Measurements from ENCODE around the gene KMT2E. TPM values are rescaled to one million over a fixed set of nuclear protein-coding genes. Genes with fewer than 3 reads are reported as not detected.

Gene KMT2E, protein sequence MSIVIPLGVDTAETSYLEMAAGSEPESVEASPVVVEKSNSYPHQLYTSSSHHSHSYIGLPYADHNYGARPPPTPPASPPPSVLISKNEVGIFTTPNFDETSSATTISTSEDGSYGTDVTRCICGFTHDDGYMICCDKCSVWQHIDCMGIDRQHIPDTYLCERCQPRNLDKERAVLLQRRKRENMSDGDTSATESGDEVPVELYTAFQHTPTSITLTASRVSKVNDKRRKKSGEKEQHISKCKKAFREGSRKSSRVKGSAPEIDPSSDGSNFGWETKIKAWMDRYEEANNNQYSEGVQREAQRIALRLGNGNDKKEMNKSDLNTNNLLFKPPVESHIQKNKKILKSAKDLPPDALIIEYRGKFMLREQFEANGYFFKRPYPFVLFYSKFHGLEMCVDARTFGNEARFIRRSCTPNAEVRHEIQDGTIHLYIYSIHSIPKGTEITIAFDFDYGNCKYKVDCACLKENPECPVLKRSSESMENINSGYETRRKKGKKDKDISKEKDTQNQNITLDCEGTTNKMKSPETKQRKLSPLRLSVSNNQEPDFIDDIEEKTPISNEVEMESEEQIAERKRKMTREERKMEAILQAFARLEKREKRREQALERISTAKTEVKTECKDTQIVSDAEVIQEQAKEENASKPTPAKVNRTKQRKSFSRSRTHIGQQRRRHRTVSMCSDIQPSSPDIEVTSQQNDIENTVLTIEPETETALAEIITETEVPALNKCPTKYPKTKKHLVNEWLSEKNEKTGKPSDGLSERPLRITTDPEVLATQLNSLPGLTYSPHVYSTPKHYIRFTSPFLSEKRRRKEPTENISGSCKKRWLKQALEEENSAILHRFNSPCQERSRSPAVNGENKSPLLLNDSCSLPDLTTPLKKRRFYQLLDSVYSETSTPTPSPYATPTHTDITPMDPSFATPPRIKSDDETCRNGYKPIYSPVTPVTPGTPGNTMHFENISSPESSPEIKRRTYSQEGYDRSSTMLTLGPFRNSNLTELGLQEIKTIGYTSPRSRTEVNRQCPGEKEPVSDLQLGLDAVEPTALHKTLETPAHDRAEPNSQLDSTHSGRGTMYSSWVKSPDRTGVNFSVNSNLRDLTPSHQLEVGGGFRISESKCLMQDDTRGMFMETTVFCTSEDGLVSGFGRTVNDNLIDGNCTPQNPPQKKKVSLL (N-terminal part only)
- total RNA-seq = 68.5 and 74.8 TPM in 2 replicates
- polyA plus RNA-seq = 10.1 and 19.0 TPM in 2 replicates
- 10.7 and 11.8 TPM in 2 replicates for polyA plus RNA-seq (2011; cell fraction: cytosol; rRNA removed)
- polyA plus RNA-seq (2011; cell fraction: nucleus; rRNA removed) = 55.5 and 66.2 TPM in 2 replicates
- polyA plus RNA-seq (2012) = 27.7 and 29.8 TPM in 2 replicates
- 92.4 and 106 TPM in 2 replicates for polyA minus RNA-seq
- polyA minus RNA-seq (2011; cell fraction: cytosol; rRNA and poly(A)+ RNA removed) = 19.5 TPM
- 172 and 208 TPM in 2 replicates for polyA minus RNA-seq (2011; cell fraction: nucleus; rRNA and poly(A)+ RNA removed)
- Bru-seq, nascent RNA = percentile 97 among the genes with signal in this experiment
- BruChase-seq, experiment 1, labeled RNA remaining after a 6-hour chase = percentile 88 among the genes with signal in this experiment
- BruChase-seq, experiment 2, labeled RNA remaining after a 2-hour chase = percentile 94 among the genes with signal in this experiment
- long read RNA-seq, partial matches to known transcripts = 12 of 26 reads
- long read RNA-seq, other reads (novel, unspliced or antisense) = 14 of 26 reads

- Histone ChIP-seq H3K4me3 (replicated peaks in 1 of 3; ENCODE audit: insufficient read depth in 1 of 3, low read depth in 1 of 3, low read length in 3 of 3) (peak within 1 kb of the TSS; percentile 97 to 99 (median 98)), H3K9ac (replicated peaks; ENCODE audit: extremely low read depth, insufficient read depth, low read length) (peak within 1 kb of the TSS; percentile 99), H3K4me1 (ENCODE audit: control insufficient read depth, extremely low read depth, insufficient read depth, low read length) (peaks cover 35% of the 10 kb centered on the region), H3K9me1 (replicated peaks; ENCODE audit: control insufficient read depth, extremely low read depth, insufficient read depth, low read length) (no peaks in the 10 kb centered on the region), H3K9me3 (replicated peaks; ENCODE audit: control insufficient read depth, insufficient read depth, low read length) (no peaks in the 10 kb centered on the region), H3K27ac (ENCODE audit: insufficient read depth, low read depth, low read length) (peak within 1 kb of the TSS; percentile 98), H3K27me3 (ENCODE audit: control insufficient read depth in 2 of 2, insufficient read depth in 2 of 2, low read length in 2 of 2) (no peaks in the 10 kb centered on the region), H2AFZ (ENCODE audit: low read depth, low read length) (peak within 1 kb of the TSS; percentile 2), H3K79me2 (ENCODE audit: control insufficient read depth, insufficient read depth, low read length) (peaks cover 84% of the 10 kb centered on the region), H4K20me1 (replicated peaks; ENCODE audit: control insufficient read depth, extremely low read depth, insufficient read depth, low read length) (peaks cover 6% of the 10 kb centered on the region), H3K4me2 (ENCODE audit: insufficient read depth, low read length) (peak within 1 kb of the TSS; percentile 95), H3K36me3 (ENCODE audit: control insufficient read depth in 2 of 2, extremely low read depth in 1 of 2, insufficient read depth in 2 of 2, low read length in 2 of 2) (no peaks in the 10 kb centered on the region)
- ChIA-PET CTCF (interaction anchor here (0.8 to 3.3 kb wide), 16 partner anchors 9 to 517 kb away, joined by 3 to 23 read pairs (median 4); partner anchors contain the start of gene RINT1), POLR2A (interaction anchor here (0.7 to 1.7 kb wide), 13 partner anchors 11 to 71 kb away, joined by 3 to 13 read pairs (median 3); no protein-coding TSS in a partner anchor)
- BruUV-seq (replicated peaks) = no TSS peak
- intact Hi-C loops (cut with micrococcal nuclease) (loop anchor here (1.0 to 5.0 kb wide), 7 partner anchors 27 to 1669 kb away; partner anchors contain the start of gene DNAJC2), dilution Hi-C loops (cut with MboI; ENCODE audit: extremely low pct_ligation_motif_present, low sequenced_read_pairs) (no loop called here)
- DNase-seq (ENCODE audit: low read depth, low spot score) = peak; percentile 79
- no peak for FAIRE-seq
- peak; percentile 76 for TF ChIP-seq POLR2AphosphoS5 (IDR thresholded peaks at IDR 0.05; ENCODE audit: insufficient read depth, low read depth, low read length)
- peak in 1 of 2 donors; percentile 13 for TF ChIP-seq CTCF (IDR thresholded peaks at IDR 0.05; ENCODE audit: extremely low read depth in 1 of 2, insufficient read depth in 1 of 2, low read depth in 1 of 2, low read length in 2 of 2)
- TF ChIP-seq POLR2A (IDR thresholded peaks at IDR 0.05; ENCODE audit: low read depth, low read length) = peak; percentile 62
- TF ChIP-seq FOS (IDR thresholded peaks at IDR 0.05; ENCODE audit: borderline replicate concordance, insufficient read depth, low read length) = no peak
- TF ChIP-seq MAX (IDR thresholded peaks at IDR 0.05; ENCODE audit: insufficient read depth, insufficient read length) = no peak
- TF ChIP-seq JUN (IDR thresholded peaks at IDR 0.05; ENCODE audit: borderline replicate concordance, insufficient read depth, insufficient read length, low read depth) = no peak
- TF ChIP-seq EZH2 (IDR thresholded peaks at IDR 0.05; ENCODE audit: borderline replicate concordance, low read depth, low read length, severe bottlenecking) = no peak
- TF ChIP-seq GATA2 (IDR thresholded peaks at IDR 0.05; ENCODE audit: insufficient read depth, insufficient read length, low read depth, low read length) = no peak
- TF ChIP-seq MYC (IDR thresholded peaks at IDR 0.05; ENCODE audit: low read depth, low read length) = no peak
These were observed at the start of gene KMT2E for GRCh38 chr7:105013816-105014692. KMT2E (plus strand) TSS chr7:105014205; CDS start chr7:105040953, 26,748 bp downstream.

All from endothelial cell of umbilical vein (primary cell).